Activated CD4-positive, alpha-beta T cell treated with anti-CD3 and anti-CD28 coated beads, Interleukin-2, amount 50 U/mL, for 24 hours (primary cell): ENCODE results near the gene BCAR1.
"Not testable (repeated sequence)": the region's sequence is repeated elsewhere in the genome, so short reads cannot be mapped to it uniquely, and the experiment has no call there.

Experiments
- DNase-seq, 2 donors: peaks; one replicate each; pipeline ENCODE4 v3.0.0-alpha.2; 2020; ENCODE audit warnings: low read depth in 1 of 2, low spot score in 1 of 2

BCAR1 gene

GRCh38 chr16:75272097-75272551 is 20.7 kb upstream of the BCAR1 start:
- DNase-seq: no peak

- DNase-seq: no peak
These were observed 20.1 kb upstream of the BCAR1 start for GRCh38 chr16:75271441-75272096.

GRCh38 chr16:75269358-75269757 is 17.9 kb upstream of the BCAR1 start:
- DNase-seq: not testable (repeated sequence)

GRCh38 chr16:75267631-75268264 is 16.3 kb upstream of the BCAR1 start:
- no peak for DNase-seq

DNA sequence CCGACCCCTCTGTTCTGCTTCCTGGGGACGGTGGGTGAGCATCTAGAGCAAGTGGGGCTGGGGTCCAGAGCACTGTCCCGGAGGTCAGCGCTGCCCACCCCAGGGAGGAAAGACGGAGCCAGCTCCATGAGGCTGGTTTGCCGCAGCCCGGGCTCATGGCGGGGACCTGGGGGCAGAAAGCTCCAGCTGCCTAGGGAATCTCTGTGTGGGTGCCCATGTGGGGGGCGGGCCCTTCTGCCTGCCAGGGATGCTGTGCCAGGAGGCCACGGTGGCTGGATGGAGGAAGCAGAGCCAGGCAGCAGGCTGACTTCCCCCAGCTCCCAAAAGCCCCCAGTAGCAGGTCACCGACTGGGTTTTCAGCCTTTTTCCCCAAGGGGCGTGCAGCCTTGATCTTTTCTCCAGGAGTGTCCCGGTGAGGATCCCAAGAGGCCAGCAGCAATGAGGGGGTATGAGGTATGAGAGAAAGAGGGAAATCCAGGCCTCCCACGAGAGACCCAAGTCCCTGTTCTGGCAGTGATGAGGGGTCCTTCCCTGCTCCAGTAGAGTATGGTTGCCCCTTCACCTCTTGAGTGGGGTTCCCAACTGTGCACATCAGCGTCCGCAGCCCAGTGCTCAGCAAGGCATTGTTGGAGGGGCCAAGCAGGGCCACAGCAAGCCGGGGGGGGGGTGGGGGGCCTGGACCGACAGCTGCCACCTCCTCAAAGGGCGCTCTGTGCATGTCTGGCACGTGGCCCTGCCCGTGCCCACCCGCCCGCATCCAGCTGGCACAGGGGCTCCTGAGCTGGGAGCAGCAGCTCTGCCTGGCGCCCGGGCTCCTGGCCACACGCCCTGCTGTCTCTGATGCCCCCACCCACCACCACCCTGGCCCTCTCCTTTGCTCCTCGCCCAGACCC is 15.6 kb upstream of the BCAR1 start:
- no peak for DNase-seq

DNA sequence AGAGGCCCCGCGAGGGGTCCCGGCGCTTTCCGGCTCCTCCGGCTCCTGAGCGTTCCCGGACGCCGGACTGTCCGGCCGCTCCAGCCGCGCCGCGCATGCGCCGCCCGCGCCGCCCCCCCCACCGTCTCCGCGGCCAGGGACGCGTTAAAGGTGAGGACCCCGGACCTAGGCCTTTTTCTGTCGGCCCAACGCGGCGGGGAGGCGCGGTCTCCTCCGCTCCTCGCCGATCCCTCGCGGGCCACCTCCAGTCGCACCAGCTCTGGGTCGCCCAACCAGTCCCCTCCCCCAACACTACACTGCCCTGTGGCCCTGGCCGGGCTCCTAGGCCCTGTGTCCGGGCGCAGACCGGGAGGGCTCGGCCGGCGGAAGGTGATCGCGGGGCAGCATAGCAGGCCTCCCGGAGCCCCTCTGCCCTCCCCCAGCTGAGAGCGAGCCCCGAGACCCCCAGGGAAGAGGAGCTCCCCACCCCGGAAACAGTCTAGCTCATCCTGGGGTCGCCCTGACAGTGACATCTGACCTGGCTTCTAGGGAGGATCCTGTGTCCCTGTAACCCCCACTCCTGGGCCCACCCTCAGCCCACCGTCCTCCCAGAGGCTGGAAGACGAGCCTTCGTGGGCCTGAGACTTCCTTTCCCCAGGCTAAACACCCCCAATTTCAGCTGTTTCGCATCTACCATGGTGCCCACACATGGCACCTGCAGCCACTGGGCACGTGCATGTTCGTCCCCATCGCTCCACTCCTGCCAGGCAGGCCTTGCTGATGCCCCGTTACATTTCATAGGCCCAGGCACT is 14.7 kb upstream of the BCAR1 start:
- DNase-seq: no peak

DNA sequence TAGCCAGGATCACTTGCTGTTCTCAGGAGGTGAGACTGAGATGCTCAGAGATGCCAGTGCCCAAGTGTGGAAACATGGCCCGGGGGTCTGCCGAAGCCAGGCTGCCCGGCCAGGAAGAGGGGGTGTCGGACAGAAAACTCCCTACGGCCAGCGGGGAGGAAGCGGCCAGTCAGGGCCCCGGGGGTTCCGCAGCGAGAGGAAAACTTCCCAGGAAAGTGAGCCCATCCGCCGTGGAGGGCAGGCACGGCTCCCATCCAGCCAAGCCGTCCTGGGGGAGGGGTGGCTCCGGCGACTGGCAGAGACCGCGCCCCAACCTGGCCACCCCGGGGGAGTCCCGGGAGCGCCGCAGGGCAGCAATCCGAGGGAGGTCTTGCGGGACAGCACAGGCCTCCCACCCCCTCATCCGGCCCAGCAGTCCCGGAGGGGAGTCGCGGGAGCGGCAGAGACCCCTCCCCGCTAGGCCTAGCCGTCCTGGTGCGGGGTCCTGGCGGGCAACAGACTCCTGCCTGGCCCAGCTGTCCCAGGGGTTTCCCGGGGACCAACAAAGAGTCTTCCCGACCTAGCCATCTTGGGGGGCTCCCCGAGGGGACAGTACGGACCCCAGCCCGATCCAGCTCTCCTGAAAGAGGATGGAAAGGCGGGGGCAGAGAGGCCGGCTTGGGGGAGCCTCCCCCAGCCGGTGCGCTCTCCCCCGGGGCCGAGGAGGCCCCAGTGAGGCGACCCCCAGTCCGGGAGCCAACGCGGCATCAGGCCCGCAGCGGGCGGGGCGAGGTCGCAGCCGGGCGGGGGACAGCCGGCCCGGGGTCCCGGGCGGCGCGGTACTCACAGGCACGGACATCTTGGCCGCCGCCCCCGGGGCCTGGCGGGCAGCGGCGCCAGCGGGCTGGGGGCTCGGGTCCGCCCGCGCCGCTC is 13.8 kb upstream of the BCAR1 start:
- no peak for DNase-seq

DNA sequence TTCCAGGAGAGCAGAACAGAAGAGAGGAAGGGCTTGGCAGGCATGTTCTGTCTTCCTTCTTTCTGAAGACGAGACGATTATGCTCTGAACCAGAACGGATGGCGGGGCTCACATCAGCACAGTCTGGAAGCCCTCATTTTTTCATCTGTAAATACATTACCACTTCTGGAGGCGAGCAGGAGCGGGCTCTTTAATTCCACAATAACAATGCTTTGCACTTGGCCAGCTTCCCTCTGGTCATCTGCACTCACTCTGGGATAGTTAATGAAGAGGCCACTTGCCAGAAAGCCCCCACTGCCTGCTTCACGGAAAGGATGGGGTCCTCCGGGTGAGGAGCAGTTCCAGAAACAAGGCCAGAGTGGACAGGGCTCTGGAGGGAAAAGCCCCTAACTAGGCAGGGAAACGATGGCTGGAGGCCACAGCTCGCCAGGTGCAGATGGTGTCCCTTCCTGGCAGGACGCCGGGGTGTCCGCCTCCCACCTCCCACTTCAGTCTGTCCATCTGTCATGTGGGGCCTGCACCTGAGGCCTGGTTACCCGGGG is 13.1 kb upstream of the BCAR1 start:
- DNase-seq: no peak

DNA sequence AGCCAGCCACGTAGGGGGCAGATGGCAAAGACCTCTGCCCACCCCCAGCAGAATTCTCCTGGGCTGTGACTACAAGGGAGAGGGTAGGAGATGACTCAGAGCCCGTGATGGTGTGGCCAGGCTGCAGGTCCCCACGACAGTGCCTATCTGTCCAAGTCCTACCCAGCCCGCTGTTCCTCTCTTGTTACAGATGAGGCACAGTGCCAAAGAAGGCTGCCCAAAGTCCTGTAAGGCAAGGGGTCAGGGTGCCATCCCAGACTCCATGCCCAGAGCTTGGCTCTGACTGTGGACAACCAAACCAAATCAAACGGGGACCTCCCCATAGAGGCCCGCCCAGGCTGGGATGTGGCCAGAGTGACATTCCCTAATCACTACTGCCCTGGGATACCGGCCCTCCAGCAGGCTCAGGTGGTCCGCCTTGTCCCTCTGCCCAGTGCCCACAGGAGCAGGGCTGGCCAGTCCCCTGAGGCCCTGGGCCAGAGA is 12.6 kb upstream of the BCAR1 start:
- DNase-seq: no peak

- no peak for DNase-seq
These were observed 12.0 kb upstream of the BCAR1 start for GRCh38 chr16:75263291-75263962.

GRCh38 chr16:75262800-75263127 is 11.3 kb upstream of the BCAR1 start:
- DNase-seq: no peak

DNA sequence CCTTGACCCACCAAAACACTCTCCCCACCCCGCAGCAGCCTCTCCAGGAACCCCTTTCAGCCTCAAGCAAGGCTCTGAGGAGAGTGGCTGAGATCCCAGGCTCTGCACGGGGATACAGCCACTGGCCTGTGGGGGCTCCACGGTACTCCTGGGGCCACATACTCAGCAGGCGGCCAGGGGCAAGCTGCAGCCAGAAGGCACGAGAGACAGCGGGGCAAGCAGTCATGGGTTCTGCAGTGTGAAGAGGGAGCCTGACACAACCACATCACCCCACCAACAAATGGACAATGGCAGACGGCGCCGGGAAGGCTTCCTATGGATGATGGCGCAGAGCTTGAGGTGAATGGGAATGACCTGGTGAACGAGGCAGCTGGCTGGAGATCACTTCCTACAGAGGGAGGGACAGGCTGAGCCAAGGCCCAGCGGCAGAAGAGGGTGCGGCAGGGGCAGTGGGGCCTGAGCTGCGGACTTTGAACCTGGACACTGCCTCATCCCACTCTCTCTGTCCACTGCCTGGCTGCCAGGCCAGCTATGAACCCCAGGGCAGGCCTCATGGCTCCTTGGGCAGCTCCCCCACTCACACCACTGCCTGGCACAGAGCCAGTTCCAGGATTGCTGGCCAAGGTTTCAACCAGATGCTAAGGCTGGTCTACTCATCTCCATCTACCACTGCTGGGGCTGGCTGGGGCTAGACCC is 10.8 kb upstream of the BCAR1 start:
- no peak for DNase-seq

GRCh38 chr16:75261590-75262078 is 10.2 kb upstream of the BCAR1 start:
- DNase-seq: no peak

DNA sequence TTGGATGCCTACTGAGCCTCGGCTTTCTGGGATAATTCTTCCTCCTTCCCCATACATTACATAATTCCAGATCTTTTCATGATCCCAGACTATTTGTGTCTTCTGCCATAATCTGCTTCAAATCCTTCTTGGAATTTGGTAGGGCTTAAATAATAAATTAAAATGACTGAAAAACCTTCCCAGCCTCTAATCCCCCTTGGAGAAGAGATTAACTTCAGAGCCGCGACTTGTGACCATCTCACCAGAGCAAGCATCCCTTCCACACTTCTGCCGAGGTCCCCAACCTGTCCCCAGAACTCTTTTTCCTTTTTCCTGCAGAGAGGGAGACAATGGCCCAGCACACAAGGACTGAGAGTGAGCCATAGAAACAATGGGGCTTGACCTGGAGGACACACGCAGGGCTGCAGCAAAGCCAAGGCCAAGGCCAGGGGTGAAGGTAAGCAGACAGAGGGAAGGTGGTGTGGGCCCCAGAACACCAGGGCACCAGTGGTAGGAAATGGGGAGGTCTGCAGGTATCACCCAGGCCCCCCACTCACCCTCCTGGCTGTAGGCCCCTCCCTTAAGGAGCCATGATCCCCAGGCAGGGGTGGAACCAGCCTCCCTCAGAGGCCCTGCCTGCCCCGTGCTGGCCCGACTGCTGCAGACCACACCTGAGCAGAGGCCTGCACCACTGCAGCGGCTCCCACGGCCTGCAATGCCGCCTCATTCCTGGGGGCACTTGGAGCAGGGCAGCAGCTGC is 9.6 kb upstream of the BCAR1 start:
- DNase-seq: no peak

DNA sequence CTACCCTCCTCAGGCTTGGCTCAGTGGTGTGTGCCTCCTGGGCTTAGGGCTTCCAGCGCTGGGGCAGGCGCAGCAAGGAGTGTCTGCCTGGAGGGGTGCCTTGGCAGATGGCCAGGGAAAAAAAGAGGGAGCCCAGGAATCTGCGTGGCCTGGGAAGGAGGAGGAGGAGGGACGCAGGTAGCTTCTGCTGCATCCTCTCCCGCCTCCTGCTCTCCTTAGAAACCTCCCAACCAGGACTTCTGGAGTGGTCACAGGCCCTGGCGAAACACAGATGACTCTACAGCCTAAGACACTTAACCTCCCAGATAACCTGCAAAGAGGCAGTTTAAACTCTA is 7.3 kb upstream of the BCAR1 start:
- no peak for DNase-seq

DNA sequence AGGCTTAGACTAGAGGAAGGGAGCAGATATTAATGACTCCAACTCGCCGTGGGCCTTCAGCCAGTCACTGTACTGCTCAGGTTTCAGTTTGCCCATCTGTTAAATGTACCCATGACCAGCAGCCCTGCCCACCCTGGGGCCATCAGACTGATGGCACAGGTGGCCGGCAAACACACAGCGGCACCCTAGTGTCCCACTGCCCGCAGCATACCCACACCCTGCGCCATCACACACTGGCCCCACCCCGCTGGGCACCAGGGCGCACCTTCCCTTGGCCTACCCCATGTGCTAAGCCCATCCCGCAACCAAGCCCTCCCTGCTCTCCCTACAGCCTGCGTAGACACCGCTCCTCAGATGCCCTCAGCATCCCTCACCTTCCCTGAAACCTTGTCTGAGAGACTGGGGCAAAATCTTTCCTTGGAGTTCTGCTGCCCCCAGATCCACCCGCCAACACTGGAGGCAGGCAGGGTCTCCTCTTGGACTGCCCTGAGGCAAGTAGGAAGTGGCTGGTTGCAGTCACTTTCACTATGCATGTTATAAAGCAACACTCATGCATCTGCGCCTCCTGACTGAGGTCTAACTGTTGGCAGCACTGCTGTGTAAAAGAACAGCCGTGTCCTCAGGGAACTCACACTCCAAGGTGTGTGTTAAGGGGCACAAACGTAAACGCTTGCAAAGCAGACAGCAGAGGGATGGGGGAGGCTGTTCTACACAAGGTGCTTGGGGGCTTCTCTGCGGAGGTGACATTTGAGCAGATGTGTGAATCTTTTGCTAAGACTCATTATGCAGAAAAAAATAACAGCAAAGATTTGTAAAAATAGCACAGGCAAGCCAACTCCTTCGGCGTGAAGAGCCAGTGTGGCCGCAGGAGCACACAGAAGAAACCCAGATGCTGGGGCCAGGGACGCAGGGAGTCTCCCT is 6.7 kb upstream of the BCAR1 start:
- DNase-seq: no peak
